Activated B cell treated with CpG ODN at 0.5 μM for 24 hours (primary cell): Measurements from ENCODE around the gene PRLH. TPM values are rescaled to one million over a fixed set of nuclear protein-coding genes. Genes with fewer than 3 reads are reported as not detected.

Source experiments
- ATAC-seq: fragments of 200-7000 bp; cut with Tn5 transposase; one replicate; pipeline ENCODE4 v1.10.0; 2021; ENCODE audit warnings: low read depth, mild to moderate bottlenecking, moderate library complexity
- CTCF ChIA-PET: fragments of 350-600 bp; sonication (Branson Sonifier 250); formaldehyde crosslinking; loops from one replicate; lab custom pipeline; 2021; ENCODE audit warnings: antibody characterized with exemption; lab: Charles Lee
- POLR2A ChIA-PET: fragments of 350-600 bp; sonication (Branson Sonifier 250); formaldehyde crosslinking; loops from one replicate; lab custom pipeline; 2021; ENCODE audit warnings: antibody characterized with exemption; lab: Charles Lee
- DNase-seq: peaks from one replicate; pipeline ENCODE4 v3.0.0; 2022
- H3K27ac Mint-ChIP-seq: one replicate; pipeline ENCODE4 v1.8.0; 2020; ENCODE audit warnings: mixed read lengths
- H3K27me3 Mint-ChIP-seq: one replicate; pipeline ENCODE4 v1.8.0; 2021; ENCODE audit warnings: mixed read lengths
- H3K36me3 Mint-ChIP-seq: one replicate; pipeline ENCODE4 v1.8.0; 2021; ENCODE audit warnings: low read depth, mixed read lengths
- H3K4me1 Mint-ChIP-seq: one replicate; pipeline ENCODE4 v1.8.0; 2021; ENCODE audit warnings: mixed read lengths
- H3K4me3 Mint-ChIP-seq: one replicate; pipeline ENCODE4 v1.8.0; 2020; ENCODE audit warnings: mild to moderate bottlenecking, mixed read lengths
- H3K9me3 Mint-ChIP-seq: one replicate; pipeline ENCODE4 v1.8.0; 2020; ENCODE audit warnings: mixed read lengths
- intact Hi-C: fragments of 100-400 bp; cut with micrococcal nuclease; formaldehyde crosslinking; loops from one replicate; pipeline ENCODE4 v1.15.1; 2024
- total RNA-seq: library from RNA; stranded (reverse); gene quantifications from 2 replicates; pipeline ENCODE4 v1.2.3, GENCODE V29; 2022
- TF ChIP-seq, protein P1 (sequence below): fragments of 200-600 bp; IDR thresholded peaks from one replicate; pipeline ENCODE4 v1.8.0; 2022; ENCODE audit warnings: antibody characterized with exemption, mild to moderate bottlenecking

Gene PRLH
- total RNA-seq, 1 donor from 2014 or later: not detected

DNA sequence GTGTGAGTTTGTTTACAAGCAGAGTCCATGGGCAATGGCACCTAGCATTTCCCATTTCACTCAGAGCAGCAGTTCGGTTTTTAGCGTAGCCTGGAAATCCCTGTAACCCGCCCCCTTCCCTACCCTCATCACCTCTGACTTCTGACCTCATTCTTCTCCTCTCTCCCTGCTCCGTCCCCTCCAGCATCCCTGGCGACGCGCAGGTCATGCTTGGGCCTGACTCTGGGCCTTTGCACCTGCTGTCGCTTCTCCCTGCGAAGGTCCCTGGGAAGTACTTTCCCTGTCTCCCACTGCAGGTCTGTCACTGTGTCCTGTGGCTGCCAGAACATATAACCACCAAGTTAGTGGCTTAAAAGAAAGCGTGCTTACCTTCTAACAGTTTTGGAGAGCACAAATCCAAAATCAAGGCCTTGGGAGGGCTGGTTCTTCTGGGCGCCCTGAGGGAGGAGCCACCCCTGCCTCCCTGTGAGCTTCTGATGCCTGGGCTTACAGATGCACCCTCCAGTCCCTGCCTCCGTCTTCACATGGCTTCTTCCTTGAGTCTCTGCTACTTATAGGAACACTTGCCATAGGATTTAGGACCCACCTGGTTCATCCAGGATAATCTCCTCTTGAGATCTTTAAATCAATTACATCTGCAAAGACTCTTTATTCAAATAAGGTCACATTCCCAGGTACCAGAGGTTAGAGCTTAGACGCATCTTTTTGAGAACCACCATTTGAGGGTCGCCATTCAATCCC lies 32.3 kb downstream of the PRLH start:
- ATAC-seq (no peak), DNase-seq (no peak)
- ChIA-PET CTCF (no interaction called here), POLR2A (interaction anchor here (0.7 kb wide), 1 partner anchor 148 kb away, joined by 3 read pairs; no protein-coding TSS in a partner anchor)
- no peaks in the 10 kb centered on the region for H3K9me3 Mint-ChIP-seq
- TF ChIP-seq, protein P1, sequence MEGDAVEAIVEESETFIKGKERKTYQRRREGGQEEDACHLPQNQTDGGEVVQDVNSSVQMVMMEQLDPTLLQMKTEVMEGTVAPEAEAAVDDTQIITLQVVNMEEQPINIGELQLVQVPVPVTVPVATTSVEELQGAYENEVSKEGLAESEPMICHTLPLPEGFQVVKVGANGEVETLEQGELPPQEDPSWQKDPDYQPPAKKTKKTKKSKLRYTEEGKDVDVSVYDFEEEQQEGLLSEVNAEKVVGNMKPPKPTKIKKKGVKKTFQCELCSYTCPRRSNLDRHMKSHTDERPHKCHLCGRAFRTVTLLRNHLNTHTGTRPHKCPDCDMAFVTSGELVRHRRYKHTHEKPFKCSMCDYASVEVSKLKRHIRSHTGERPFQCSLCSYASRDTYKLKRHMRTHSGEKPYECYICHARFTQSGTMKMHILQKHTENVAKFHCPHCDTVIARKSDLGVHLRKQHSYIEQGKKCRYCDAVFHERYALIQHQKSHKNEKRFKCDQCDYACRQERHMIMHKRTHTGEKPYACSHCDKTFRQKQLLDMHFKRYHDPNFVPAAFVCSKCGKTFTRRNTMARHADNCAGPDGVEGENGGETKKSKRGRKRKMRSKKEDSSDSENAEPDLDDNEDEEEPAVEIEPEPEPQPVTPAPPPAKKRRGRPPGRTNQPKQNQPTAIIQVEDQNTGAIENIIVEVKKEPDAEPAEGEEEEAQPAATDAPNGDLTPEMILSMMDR: no peak
- no peak overlapping the region for H3K27ac Mint-ChIP-seq
- no peak overlapping the region for H3K4me3 Mint-ChIP-seq
- intact Hi-C loops: no loop called here
- peaks cover 22% of the 10 kb centered on the region for H3K4me1 Mint-ChIP-seq
- no peaks in the 10 kb centered on the region for H3K27me3 Mint-ChIP-seq
- H3K36me3 Mint-ChIP-seq: no peaks in the 10 kb centered on the region

DNA sequence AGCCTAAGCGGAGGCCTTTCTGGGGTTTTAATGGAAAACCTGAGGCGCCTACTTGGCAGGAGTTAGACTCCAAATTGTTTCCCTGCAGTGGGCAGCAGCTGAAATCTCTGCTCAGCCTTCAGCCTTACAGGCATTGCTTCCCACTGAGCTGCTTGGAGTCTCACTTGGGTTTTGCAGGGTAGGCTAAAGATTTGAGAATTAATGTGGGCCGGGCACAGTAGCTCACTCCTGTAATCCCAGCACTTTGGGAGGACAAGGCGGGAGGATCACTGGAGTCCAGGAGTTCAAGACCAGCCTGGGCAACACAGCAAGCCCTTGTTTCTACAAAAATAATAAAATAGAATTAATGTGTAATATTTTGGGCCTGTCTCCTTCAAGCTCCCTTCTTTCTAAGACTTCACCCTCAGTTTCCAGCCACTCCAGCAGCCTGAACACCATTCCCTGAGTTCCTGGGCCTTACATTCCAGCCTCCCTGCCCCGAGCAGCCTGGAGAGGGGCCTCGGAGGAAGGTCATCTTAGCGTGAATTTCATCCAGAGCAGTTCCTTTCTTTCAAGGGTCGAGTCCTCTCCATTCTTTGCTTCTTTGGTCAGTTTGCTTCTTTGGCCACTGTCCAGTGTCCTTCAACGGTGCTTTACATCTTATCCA lies 33.2 kb downstream of the PRLH start:
- ATAC-seq (no peak), DNase-seq (no peak)
- intact Hi-C loops: loop anchor here (5.0 to 10.0 kb wide), 2 partner anchors 93 to 1055 kb away; no protein-coding TSS in a partner anchor
- H3K36me3 Mint-ChIP-seq: no peaks in the 10 kb centered on the region
- no peak overlapping the region for H3K27ac Mint-ChIP-seq
- H3K9me3 Mint-ChIP-seq: no peaks in the 10 kb centered on the region
- ChIA-PET CTCF (no interaction called here), POLR2A (no interaction called here)
- no peaks in the 10 kb centered on the region for H3K27me3 Mint-ChIP-seq
- TF ChIP-seq, protein P1: no peak
- H3K4me3 Mint-ChIP-seq: no peak overlapping the region
- peaks cover 25% of the 10 kb centered on the region for H3K4me1 Mint-ChIP-seq

- intact Hi-C loops: loop anchor here (5.0 to 10.0 kb wide), 2 partner anchors 92 to 1056 kb away; no protein-coding TSS in a partner anchor
- no peak overlapping the region for H3K4me3 Mint-ChIP-seq
- ATAC-seq (no peak), DNase-seq (no peak)
- no peak overlapping the region for H3K27ac Mint-ChIP-seq
- TF ChIP-seq, protein P1: no peak
- H3K36me3 Mint-ChIP-seq: no peaks in the 10 kb centered on the region
- CTCF ChIA-PET: no interaction called here
- peaks cover 28% of the 10 kb centered on the region for H3K4me1 Mint-ChIP-seq
- POLR2A ChIA-PET: no interaction called here
- H3K27me3 Mint-ChIP-seq: no peaks in the 10 kb centered on the region
- H3K9me3 Mint-ChIP-seq: no peaks in the 10 kb centered on the region
Measured at GRCh38 chr2:237600205-237600846, 34.0 kb downstream of the PRLH start.

GRCh38 chr2:237601453-237602116 lies 35.2 kb downstream of the PRLH start:
- TF ChIP-seq, protein P1: no peak
- ChIA-PET POLR2A (interaction anchor here (1.4 kb wide), 1 partner anchor 28 kb away, joined by 3 read pairs; no protein-coding TSS in a partner anchor), CTCF (interaction anchor here (1.4 kb wide), 1 partner anchor 71 kb away, joined by 5 read pairs; no protein-coding TSS in a partner anchor)
- Mint-ChIP-seq H3K27ac (no peak overlapping the region), H3K4me1 (peaks cover 31% of the 10 kb centered on the region), H3K4me3 (no peak overlapping the region), H3K36me3 (no peaks in the 10 kb centered on the region), H3K9me3 (no peaks in the 10 kb centered on the region), H3K27me3 (no peaks in the 10 kb centered on the region)
- no peak for DNase-seq
- ATAC-seq: no peak
- intact Hi-C loops: loop anchor here (5.0 to 10.0 kb wide), 2 partner anchors 91 to 1057 kb away; no protein-coding TSS in a partner anchor
